ENCODE measurements around the gene ATAD1. TPM values are rescaled to one million over a fixed set of nuclear protein-coding genes. Genes with fewer than 3 reads are reported as not detected.

Gene ATAD1
- total and polyA plus RNA-seq, 2 of the 8 experiments (the other 6 are each of a cell fraction or from before 2014, with no cell fraction given): 8.9 to 35.3 TPM

DNA sequence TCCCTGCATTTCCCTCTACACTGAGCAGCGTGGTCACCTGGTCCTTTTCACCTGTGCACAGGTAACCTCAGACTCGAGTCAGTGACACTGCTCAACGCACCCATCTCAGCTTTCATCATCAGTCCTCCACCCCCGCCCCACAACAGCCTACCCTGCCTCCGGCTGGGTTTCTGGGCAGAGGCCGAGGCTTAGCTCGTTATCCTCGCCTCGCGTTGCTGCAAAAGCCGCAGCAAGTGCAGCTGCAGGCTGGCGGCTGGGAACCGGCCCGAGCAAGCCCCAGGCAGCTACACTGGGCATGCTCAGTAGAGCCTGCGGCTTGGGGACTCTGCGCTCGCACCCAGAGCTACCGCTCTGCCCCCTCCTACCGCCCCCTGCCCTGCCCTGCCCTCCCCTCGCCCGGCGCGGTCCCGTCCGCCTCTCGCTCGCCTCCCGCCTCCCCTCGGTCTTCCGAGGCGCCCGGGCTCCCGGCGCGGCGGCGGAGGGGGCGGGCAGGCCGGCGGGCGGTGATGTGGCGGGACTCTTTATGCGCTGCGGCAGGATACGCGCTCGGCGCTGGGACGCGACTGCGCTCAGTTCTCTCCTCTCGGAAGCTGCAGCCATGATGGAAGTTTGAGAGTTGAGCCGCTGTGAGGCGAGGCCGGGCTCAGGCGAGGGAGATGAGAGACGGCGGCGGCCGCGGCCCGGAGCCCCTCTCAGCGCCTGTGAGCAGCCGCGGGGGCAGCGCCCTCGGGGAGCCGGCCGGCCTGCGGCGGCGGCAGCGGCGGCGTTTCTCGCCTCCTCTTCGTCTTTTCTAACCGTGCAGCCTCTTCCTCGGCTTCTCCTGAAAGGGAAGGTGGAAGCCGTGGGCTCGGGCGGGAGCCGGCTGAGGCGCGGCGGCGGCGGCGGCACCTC lies 45.3 kb upstream of the ATAD1 start, which contains the start of the genes KLLN and PTEN (continued):
- TF ChIP-seq, protein P1, sequence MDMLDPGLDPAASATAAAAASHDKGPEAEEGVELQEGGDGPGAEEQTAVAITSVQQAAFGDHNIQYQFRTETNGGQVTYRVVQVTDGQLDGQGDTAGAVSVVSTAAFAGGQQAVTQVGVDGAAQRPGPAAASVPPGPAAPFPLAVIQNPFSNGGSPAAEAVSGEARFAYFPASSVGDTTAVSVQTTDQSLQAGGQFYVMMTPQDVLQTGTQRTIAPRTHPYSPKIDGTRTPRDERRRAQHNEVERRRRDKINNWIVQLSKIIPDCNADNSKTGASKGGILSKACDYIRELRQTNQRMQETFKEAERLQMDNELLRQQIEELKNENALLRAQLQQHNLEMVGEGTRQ (IDR thresholded peaks at IDR 0.05; ENCODE audit: low read length): peak; percentile 15; the same call in 1 of the 2 replicates
- TF ChIP-seq RAD21 (IDR thresholded peaks at IDR 0.05 in 1 of 2, conservative IDR thresholded peaks at IDR 0.05 in 1 of 2; ENCODE audit: low read depth in 2 of 2, low read length in 2 of 2) (peak; percentile 6 to 30; a peak in 2 of 4 replicates), RBBP5 (IDR thresholded peaks at IDR 0.05; ENCODE audit: borderline replicate concordance, low read depth, low read length) (peak; percentile 24; the same call in 1 of the 2 replicates), KDM5A (IDR thresholded peaks at IDR 0.05; ENCODE audit: low read length) (no peak), CHD2 (IDR thresholded peaks at IDR 0.05; ENCODE audit: low read length) (peak; percentile 93), NRF1 (IDR thresholded peaks at IDR 0.05; ENCODE audit: low read depth, low read length) (peak; percentile 37; the same call in 1 of the 2 replicates), PHF8 (conservative IDR thresholded peaks at IDR 0.05; ENCODE audit: low read depth, low read length) (peak; percentile 69), TAF7 (optimal IDR thresholded peaks at IDR 0.05; ENCODE audit: borderline replicate concordance, low read depth, low read length) (peak; percentile 97), ATF3 (IDR thresholded peaks at IDR 0.05; ENCODE audit: insufficient read depth, low read depth, low read length) (no peak), KDM4A (IDR thresholded peaks at IDR 0.05; ENCODE audit: low read depth, low read length, severe bottlenecking) (peak; percentile 57), BCL11A (IDR thresholded peaks at IDR 0.05; ENCODE audit: low read depth in 2 of 2, low read length in 2 of 2) (no peak), JUND (IDR thresholded peaks at IDR 0.05; ENCODE audit: low read length) (peak; percentile 12; the same call in 1 of the 2 replicates), CBX8 (IDR thresholded peaks at IDR 0.05; ENCODE audit: borderline replicate concordance, low read depth, low read length) (no peak), TAF1 (IDR thresholded peaks at IDR 0.05; ENCODE audit: low read depth, low read length) (peak; percentile 99), SIN3A (conservative IDR thresholded peaks at IDR 0.05 in 1 of 2, IDR thresholded peaks at IDR 0.05 in 1 of 2; ENCODE audit: low read depth in 1 of 2, low read length in 2 of 2) (peak; percentile 42 to 92; a peak in 2 of 4 replicates), ZNF274 (IDR thresholded peaks at IDR 0.05; ENCODE audit: borderline replicate concordance, extremely low read depth, low read length) (no peak), JUN (IDR thresholded peaks at IDR 0.05; ENCODE audit: low read depth, low read length) (no peak), SAP30 (IDR thresholded peaks at IDR 0.05; ENCODE audit: insufficient read depth, insufficient replicate concordance, low read length) (peak; percentile 94)
- TF ChIP-seq, protein P2, sequence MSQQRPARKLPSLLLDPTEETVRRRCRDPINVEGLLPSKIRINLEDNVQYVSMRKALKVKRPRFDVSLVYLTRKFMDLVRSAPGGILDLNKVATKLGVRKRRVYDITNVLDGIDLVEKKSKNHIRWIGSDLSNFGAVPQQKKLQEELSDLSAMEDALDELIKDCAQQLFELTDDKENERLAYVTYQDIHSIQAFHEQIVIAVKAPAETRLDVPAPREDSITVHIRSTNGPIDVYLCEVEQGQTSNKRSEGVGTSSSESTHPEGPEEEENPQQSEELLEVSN (IDR thresholded peaks at IDR 0.05): peak; percentile 53; the same call in 1 of the 2 replicates

Data from H1 (cell line).